ENCODE results near the gene TRMT2A.

TRMT2A gene

DNA sequence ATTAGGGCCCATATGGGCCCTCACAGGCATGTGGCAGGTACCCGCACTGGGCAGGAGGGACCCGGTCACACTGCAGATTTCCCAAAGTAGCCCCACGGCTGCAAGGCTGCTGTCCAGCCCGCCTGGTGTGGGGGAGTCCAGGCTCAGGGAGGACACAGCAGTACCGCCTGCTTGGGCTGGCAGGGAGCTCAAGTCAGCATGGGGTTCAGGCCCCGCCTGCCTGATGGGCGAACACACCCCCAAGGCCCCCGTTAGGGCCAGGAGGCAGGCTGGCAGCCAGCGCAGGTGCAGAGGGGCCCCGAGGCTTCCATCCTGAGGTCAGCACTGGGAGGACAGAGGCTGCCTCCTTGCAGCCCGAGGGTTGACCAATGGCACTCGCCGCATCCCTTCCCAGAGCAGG lies 20.1 kb upstream of the TRMT2A start:
- peaks cover 7% of the 10 kb centered on the region; the same call in 1 of the 2 replicates for H3K79me2 ChIP-seq (ENCODE audit: insufficient read depth, low read depth)
- TF ChIP-seq, protein P1, sequence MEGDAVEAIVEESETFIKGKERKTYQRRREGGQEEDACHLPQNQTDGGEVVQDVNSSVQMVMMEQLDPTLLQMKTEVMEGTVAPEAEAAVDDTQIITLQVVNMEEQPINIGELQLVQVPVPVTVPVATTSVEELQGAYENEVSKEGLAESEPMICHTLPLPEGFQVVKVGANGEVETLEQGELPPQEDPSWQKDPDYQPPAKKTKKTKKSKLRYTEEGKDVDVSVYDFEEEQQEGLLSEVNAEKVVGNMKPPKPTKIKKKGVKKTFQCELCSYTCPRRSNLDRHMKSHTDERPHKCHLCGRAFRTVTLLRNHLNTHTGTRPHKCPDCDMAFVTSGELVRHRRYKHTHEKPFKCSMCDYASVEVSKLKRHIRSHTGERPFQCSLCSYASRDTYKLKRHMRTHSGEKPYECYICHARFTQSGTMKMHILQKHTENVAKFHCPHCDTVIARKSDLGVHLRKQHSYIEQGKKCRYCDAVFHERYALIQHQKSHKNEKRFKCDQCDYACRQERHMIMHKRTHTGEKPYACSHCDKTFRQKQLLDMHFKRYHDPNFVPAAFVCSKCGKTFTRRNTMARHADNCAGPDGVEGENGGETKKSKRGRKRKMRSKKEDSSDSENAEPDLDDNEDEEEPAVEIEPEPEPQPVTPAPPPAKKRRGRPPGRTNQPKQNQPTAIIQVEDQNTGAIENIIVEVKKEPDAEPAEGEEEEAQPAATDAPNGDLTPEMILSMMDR (conservative IDR thresholded peaks at IDR 0.05; ENCODE audit: low read depth, low read length), result no peak
- no peak overlapping the region for H3K4me2 ChIP-seq
- H3K9ac ChIP-seq, result no peak overlapping the region
- H4K20me1 ChIP-seq (ENCODE audit: insufficient read depth), result no peaks in the 10 kb centered on the region
- no peak overlapping the region for H2AFZ ChIP-seq (ENCODE audit: low read depth)
- H3K27ac ChIP-seq, result no peak overlapping the region
- no peaks in the 10 kb centered on the region for H3K36me3 ChIP-seq (ENCODE audit: insufficient read depth)
- no peaks in the 10 kb centered on the region for H3K27me3 ChIP-seq (ENCODE audit: insufficient read depth, low read depth)
- no peaks in the 10 kb centered on the region for H3K4me1 ChIP-seq (ENCODE audit: low read depth, poor library complexity, severe bottlenecking)
- no peak overlapping the region for H3K4me3 ChIP-seq (IDR thresholded peaks at IDR 0.05; ENCODE audit: insufficient read depth, low read depth, low read length)

DNA sequence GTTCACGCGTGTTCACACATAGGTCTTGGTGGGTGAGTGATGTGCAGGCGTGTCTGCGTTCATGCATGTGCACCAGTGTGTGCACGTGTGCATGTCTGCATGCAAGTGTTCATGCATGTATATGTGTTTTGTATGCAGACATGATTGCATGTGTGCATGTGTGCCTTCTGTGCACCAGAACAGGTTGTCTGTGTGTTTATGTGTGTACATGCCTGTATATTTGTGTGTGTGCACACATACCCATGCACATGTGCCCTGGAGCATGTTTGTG lies 19.5 kb upstream of the TRMT2A start:
- no peak overlapping the region for H3K4me2 ChIP-seq
- TF ChIP-seq, protein P1 (conservative IDR thresholded peaks at IDR 0.05; ENCODE audit: low read depth, low read length), result no peak
- no peaks in the 10 kb centered on the region for H4K20me1 ChIP-seq (ENCODE audit: insufficient read depth)
- no peak overlapping the region for H3K9ac ChIP-seq
- no peaks in the 10 kb centered on the region for H3K36me3 ChIP-seq (ENCODE audit: insufficient read depth)
- H3K27me3 ChIP-seq (ENCODE audit: insufficient read depth, low read depth), result no peaks in the 10 kb centered on the region
- no peak overlapping the region for H3K27ac ChIP-seq
- peaks cover 7% of the 10 kb centered on the region; the same call in 1 of the 2 replicates for H3K79me2 ChIP-seq (ENCODE audit: insufficient read depth, low read depth)
- no peak overlapping the region for H3K4me3 ChIP-seq (IDR thresholded peaks at IDR 0.05; ENCODE audit: insufficient read depth, low read depth, low read length)
- H2AFZ ChIP-seq (ENCODE audit: low read depth), result no peak overlapping the region
- H3K4me1 ChIP-seq (ENCODE audit: low read depth, poor library complexity, severe bottlenecking), result no peaks in the 10 kb centered on the region

DNA sequence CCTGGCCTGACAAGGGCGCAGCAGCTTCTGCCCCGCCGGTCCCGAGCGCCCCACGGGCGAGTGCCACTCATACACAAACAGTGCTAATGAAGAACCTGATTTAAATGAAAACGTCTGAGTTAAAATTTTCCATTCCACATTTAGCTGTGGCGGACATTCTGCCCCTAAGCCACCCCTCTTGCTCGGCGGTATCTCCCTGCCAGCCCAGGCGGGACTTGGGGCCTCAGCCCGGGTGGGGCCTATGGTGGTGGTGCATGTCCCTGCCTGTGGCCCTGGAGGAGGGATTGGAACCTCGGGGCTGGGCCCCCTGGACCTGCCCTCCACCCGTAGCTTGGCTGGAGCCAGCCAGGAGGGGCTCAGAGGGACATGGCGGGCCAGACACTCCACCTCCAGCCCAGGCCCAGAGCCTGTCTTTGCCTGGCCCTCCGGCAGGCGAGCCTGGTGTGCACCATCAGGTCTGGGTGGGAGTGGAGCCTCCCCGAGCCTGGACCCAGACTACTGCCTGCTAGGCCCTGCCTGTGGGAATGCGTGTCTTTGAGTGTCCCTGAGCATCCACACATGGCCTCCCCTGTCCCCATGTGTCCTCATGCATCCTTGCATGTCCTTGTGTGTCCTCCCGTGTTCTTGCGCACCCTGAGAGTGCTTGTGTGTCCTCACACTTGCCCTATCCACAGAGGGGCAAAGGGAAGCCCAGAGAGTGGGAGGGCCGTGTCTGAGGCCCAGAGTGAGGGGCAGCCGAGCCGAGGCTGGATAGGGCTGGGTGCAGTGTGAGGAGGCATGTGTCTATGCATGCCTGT lies 19.0 kb upstream of the TRMT2A start:
- Histone ChIP-seq H3K79me2 (ENCODE audit: insufficient read depth, low read depth) (peaks cover 7% of the 10 kb centered on the region; the same call in 1 of the 2 replicates), H3K4me1 (ENCODE audit: low read depth, poor library complexity, severe bottlenecking) (no peaks in the 10 kb centered on the region), H3K4me3 (IDR thresholded peaks at IDR 0.05; ENCODE audit: insufficient read depth, low read depth, low read length) (no peak overlapping the region), H3K36me3 (ENCODE audit: insufficient read depth) (no peaks in the 10 kb centered on the region), H3K4me2 (no peak overlapping the region), H3K9ac (no peak overlapping the region), H3K27me3 (ENCODE audit: insufficient read depth, low read depth) (no peaks in the 10 kb centered on the region), H4K20me1 (ENCODE audit: insufficient read depth) (no peaks in the 10 kb centered on the region), H2AFZ (ENCODE audit: low read depth) (no peak overlapping the region), H3K27ac (no peak overlapping the region)
- TF ChIP-seq, protein P1 (conservative IDR thresholded peaks at IDR 0.05; ENCODE audit: low read depth, low read length), result no peak

DNA sequence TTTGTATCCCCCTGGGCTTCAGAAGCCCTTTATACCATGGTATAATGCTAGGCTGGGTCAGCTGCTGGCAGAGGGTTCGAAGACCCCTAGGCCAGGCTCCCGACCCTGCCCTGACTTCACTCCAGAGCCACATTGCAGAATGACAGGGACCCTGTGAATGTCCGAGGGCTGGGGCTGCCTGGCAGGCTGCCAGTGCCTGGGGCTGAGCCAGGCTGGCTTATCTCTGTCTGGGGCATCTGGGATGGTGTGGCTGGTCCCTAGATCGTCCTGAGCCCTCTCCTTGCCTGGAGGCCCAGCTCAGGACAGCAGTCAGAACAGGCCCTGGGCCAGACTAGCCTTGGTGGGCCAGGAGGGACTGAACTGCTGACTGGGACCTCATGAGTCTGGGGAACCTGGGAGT lies 18.2 kb upstream of the TRMT2A start:
- no peak overlapping the region for H3K4me2 ChIP-seq
- TF ChIP-seq, protein P1 (conservative IDR thresholded peaks at IDR 0.05; ENCODE audit: low read depth, low read length), result no peak
- no peaks in the 10 kb centered on the region for H3K36me3 ChIP-seq (ENCODE audit: insufficient read depth)
- H3K9ac ChIP-seq, result no peak overlapping the region
- no peak overlapping the region for H3K4me3 ChIP-seq (IDR thresholded peaks at IDR 0.05; ENCODE audit: insufficient read depth, low read depth, low read length)
- peaks cover 7% of the 10 kb centered on the region; the same call in 1 of the 2 replicates for H3K79me2 ChIP-seq (ENCODE audit: insufficient read depth, low read depth)
- H3K4me1 ChIP-seq (ENCODE audit: low read depth, poor library complexity, severe bottlenecking), result peaks cover 5% of the 10 kb centered on the region
- no peaks in the 10 kb centered on the region for H3K27me3 ChIP-seq (ENCODE audit: insufficient read depth, low read depth)
- H3K27ac ChIP-seq, result no peak overlapping the region
- no peaks in the 10 kb centered on the region for H4K20me1 ChIP-seq (ENCODE audit: insufficient read depth)
- H2AFZ ChIP-seq (ENCODE audit: low read depth), result no peak overlapping the region

All from KMS-11 (cell line).